MM.1S (cell line): ENCODE data around the gene MANBA.

Experiments
- EZH2phosphoT487 ChIP-seq: fragments of 300-600 bp; sonication (generic); IDR thresholded peaks from 2 replicates; pipeline ENCODE4 v1.6.1; 2018; ENCODE audit warnings: antibody characterized with exemption, low read length
- TF ChIP-seq, protein P1 (sequence below): fragments of 300-600 bp; sonication (generic); IDR thresholded peaks from 2 replicates; pipeline ENCODE4 v1.5.1; 2016; ENCODE audit warnings: antibody characterized with exemption, low read length, mixed read lengths

DNA sequence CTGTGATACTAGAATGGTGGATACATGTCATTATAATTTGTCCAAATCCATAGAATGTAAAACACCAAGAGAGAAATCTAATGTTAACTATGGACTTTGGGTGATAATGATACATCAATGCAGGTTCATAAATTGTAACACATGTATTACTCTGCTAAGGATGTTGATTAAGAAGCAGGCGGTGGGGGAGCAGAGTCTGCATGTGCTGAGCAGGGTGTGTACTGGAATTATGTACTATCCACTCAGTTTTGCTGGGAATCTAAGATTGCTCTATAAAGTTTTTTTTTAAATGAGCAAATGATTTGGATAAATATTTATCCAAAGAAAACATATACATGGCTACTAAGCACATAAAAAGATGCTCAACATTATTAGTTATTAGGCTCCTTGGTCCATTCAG, 15.0 kb upstream of the MANBA start:
- TF ChIP-seq, protein P1, sequence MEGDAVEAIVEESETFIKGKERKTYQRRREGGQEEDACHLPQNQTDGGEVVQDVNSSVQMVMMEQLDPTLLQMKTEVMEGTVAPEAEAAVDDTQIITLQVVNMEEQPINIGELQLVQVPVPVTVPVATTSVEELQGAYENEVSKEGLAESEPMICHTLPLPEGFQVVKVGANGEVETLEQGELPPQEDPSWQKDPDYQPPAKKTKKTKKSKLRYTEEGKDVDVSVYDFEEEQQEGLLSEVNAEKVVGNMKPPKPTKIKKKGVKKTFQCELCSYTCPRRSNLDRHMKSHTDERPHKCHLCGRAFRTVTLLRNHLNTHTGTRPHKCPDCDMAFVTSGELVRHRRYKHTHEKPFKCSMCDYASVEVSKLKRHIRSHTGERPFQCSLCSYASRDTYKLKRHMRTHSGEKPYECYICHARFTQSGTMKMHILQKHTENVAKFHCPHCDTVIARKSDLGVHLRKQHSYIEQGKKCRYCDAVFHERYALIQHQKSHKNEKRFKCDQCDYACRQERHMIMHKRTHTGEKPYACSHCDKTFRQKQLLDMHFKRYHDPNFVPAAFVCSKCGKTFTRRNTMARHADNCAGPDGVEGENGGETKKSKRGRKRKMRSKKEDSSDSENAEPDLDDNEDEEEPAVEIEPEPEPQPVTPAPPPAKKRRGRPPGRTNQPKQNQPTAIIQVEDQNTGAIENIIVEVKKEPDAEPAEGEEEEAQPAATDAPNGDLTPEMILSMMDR: no peak
- TF ChIP-seq EZH2phosphoT487: no peak
